GM12878 (cell line): Measurements from ENCODE around the gene STMP1. TPM values are rescaled to one million over a fixed set of nuclear protein-coding genes. Genes with fewer than 3 reads are reported as not detected.

ENCODE experiments used
- ATAC-seq: fragments of 200-7000 bp; cut with Tn5 transposase; 3 replicates; pipeline ENCODE4 v1.9.1; 2020; ENCODE audit warnings: mild to moderate bottlenecking, moderate library complexity
- BruUV-seq: library from RNA; stranded (reverse); fragments of 400-500 nt; replicated peaks from 2 replicates; lab custom pipeline; 2021; lab: Mats Ljungman, UMichigan
- CTCF ChIA-PET: fragments of 300-600 bp; sonication (Branson Sonifier 250); formaldehyde crosslinking; extraction: SDS; loops from one replicate; lab custom pipeline; 2021; ENCODE audit warnings: inconsistent platforms; lab: Yijun Ruan, JAX
- POLR2A ChIA-PET: fragments of 350-600 bp; formaldehyde crosslinking; extraction: SDS; loops from one replicate; lab custom pipeline; 2021; ENCODE audit warnings: inconsistent platforms; lab: Charles Lee
- RAD21 ChIA-PET: fragments of 300-600 bp; sonication (Branson Sonifier 250); formaldehyde crosslinking; loops from one replicate; lab custom pipeline; 2023; ENCODE audit warnings: antibody characterized with exemption; ENCODE audit not compliant: unreplicated experiment; lab: Charles Lee
- SMC1A ChIA-PET: fragments of 300-600 bp; sonication (Branson Sonifier 250); formaldehyde crosslinking; loops from one replicate; lab custom pipeline; 2023; ENCODE audit not compliant: unreplicated experiment, uncharacterized antibody; lab: Charles Lee
- DNase-seq: peaks from one replicate; pipeline ENCODE4 v3.0.0-alpha.2; 2011; ENCODE audit warnings: low read depth, low spot score
- FAIRE-seq: peaks from 3 replicates; lab custom pipeline; 2011; peaks lifted over from hg19 to GRCh38; lab: Jason Lieb, UNC
- H2AFZ ChIP-seq: 2 replicates; pipeline ENCODE4 v1.6.0; 2011; ENCODE audit warnings: low read depth, low read length, control low read depth; ENCODE audit not compliant: control insufficient read depth
- H3K27ac ChIP-seq: 2 replicates; pipeline ENCODE4 v1.5.1; 2011; ENCODE audit warnings: control low read depth; ENCODE audit not compliant: control insufficient read depth, insufficient read depth
- H3K27me3 ChIP-seq, 2 experiments: replicated peaks in 1 of 2; 2 replicates each; pipeline versions ENCODE4 v1.6.0 to v1.6.1; 2011; ENCODE audit warnings: low read length in 1 of 2; ENCODE audit not compliant: control insufficient read depth in 2 of 2, insufficient read depth in 2 of 2
- H3K36me3 ChIP-seq, 2 experiments: 2 replicates each; pipeline ENCODE4 v1.5.1; 2011; ENCODE audit warnings: low read length in 1 of 2; ENCODE audit not compliant: control insufficient read depth in 2 of 2, insufficient read depth in 2 of 2
- H3K4me1 ChIP-seq: 2 replicates; pipeline ENCODE4 v1.6.1; 2011; ENCODE audit warnings: mild to moderate bottlenecking, low read length, moderate library complexity, mixed read lengths; ENCODE audit not compliant: control insufficient read depth, insufficient read depth
- H3K4me2 ChIP-seq: 2 replicates; pipeline ENCODE4 v1.6.0; 2011; ENCODE audit warnings: control low read depth; ENCODE audit not compliant: control insufficient read depth, insufficient read depth
- H3K4me3 ChIP-seq: fragments of 200-600 bp; sonication (generic); 2 replicates; pipeline ENCODE4 v1.5.1; 2016
- H3K79me2 ChIP-seq: 2 replicates; pipeline ENCODE4 v1.6.0; 2011; ENCODE audit warnings: low read length; ENCODE audit not compliant: control insufficient read depth, insufficient read depth
- H3K9ac ChIP-seq: 2 replicates; pipeline ENCODE4 v1.8.0; 2011; ENCODE audit warnings: low read length, control low read depth, mixed read lengths; ENCODE audit not compliant: control insufficient read depth, insufficient read depth
- H3K9me3 ChIP-seq: replicated peaks from 3 replicates; pipeline ENCODE4 v1.5.1; 2011; ENCODE audit warnings: mild to moderate bottlenecking, low read length; ENCODE audit not compliant: control insufficient read depth, insufficient read depth
- H4K20me1 ChIP-seq: 2 replicates; pipeline ENCODE4 v1.6.0; 2011; ENCODE audit not compliant: control insufficient read depth, insufficient read depth
- BACH1 ChIP-seq: fragments of 450-650 bp; IDR thresholded peaks from 2 replicates; pipeline ENCODE4 v1.6.1; 2017; ENCODE audit warnings: mild to moderate bottlenecking, borderline replicate concordance
- BHLHE40 ChIP-seq, 2 experiments: fragments of 450-650 bp in 1 of 2; IDR thresholded peaks; 2 replicates each; pipeline ENCODE4 v1.6.1; 2011 to 2017; ENCODE audit warnings: low read depth in 2 of 2, borderline replicate concordance in 1 of 2, improper control_type of control experiment in 1 of 2, low read length in 1 of 2, mild to moderate bottlenecking in 1 of 2
- CBX3 ChIP-seq: fragments of 200-600 bp; sonication (generic); IDR thresholded peaks from 2 replicates; pipeline ENCODE4 v1.6.1; 2016; ENCODE audit warnings: low read depth, borderline replicate concordance
- ETV6 ChIP-seq, 2 experiments: fragments of 450-650 bp in 1 of 2; IDR thresholded peaks in 1 of 2; conservative IDR thresholded peaks in 1 of 2; 2 replicates each; pipeline ENCODE4 v1.6.1; 2014; ENCODE audit warnings: antibody characterized with exemption in 1 of 2, borderline replicate concordance in 1 of 2, low read depth in 1 of 2, mild to moderate bottlenecking in 1 of 2, moderate library complexity in 1 of 2
- HDGF ChIP-seq: fragments of 450-650 bp; IDR thresholded peaks from 2 replicates; pipeline ENCODE4 v1.6.1; 2016; ENCODE audit warnings: antibody characterized with exemption
- IKZF1 ChIP-seq: fragments of 450-650 bp; conservative IDR thresholded peaks from 2 replicates; pipeline ENCODE4 v1.6.1; 2017; ENCODE audit warnings: antibody characterized with exemption, mild to moderate bottlenecking
- IKZF2 ChIP-seq, 2 experiments: fragments of 450-650 bp; IDR thresholded peaks; 2 replicates each; pipeline ENCODE4 v1.6.1; 2017; ENCODE audit warnings: mild to moderate bottlenecking in 2 of 2, moderate library complexity in 2 of 2
- NFXL1 ChIP-seq: fragments of 450-650 bp; IDR thresholded peaks from 2 replicates; pipeline ENCODE4 v1.6.1; 2017; ENCODE audit warnings: antibody characterized with exemption, mild to moderate bottlenecking, borderline replicate concordance
- NR2F1 ChIP-seq: fragments of 450-650 bp; conservative IDR thresholded peaks from 2 replicates; pipeline ENCODE4 v1.6.1; 2017; ENCODE audit warnings: mild to moderate bottlenecking
- SIX5 ChIP-seq: IDR thresholded peaks from 2 replicates; pipeline ENCODE4 v1.6.1; 2011; ENCODE audit warnings: mild to moderate bottlenecking, low read depth, low read length, moderate library complexity; ENCODE audit not compliant: severe bottlenecking
- SPI1 ChIP-seq: IDR thresholded peaks from 2 replicates; pipeline ENCODE4 v1.6.1; 2011; ENCODE audit warnings: low read depth, mild to moderate bottlenecking, low read length, moderate library complexity, borderline replicate concordance; ENCODE audit not compliant: insufficient read depth
- SUPT20H ChIP-seq: IDR thresholded peaks from 2 replicates; pipeline ENCODE4 v1.6.1; 2011; ENCODE audit warnings: low read depth, mild to moderate bottlenecking, low read length, moderate library complexity, borderline replicate concordance; ENCODE audit not compliant: control insufficient read depth
- ZNF274 ChIP-seq: IDR thresholded peaks from one replicate; pipeline ENCODE4 v1.8.0; 2011; ENCODE audit not compliant: insufficient read length, insufficient read depth
- WGBS: methylation state at CpG from one replicate; pipeline ENCODE4 v1.1.6; 2016; ENCODE audit warnings: low lambda C conversion rate; ENCODE audit not compliant: insufficient replicate concordance, insufficient coverage; ENCODE audit errors: missing lambda C conversion rate; 5-methylcytosine and 5-hydroxymethylcytosine counted together
- in situ Hi-C: fragments of 300-500 bp; cut with MboI; formaldehyde crosslinking; loops from 9 replicates; pipeline ENCODE4 v1.14.3; 2018; ENCODE audit warnings: mixed read lengths
- intact Hi-C: fragments of 100-400 bp; cut with micrococcal nuclease; formaldehyde crosslinking; loops from one replicate; pipeline ENCODE4 v1.14.2; 2022; ENCODE audit not compliant: unreplicated experiment
- polyA plus RNA-seq, 11 experiments: library from polyadenylated mRNA; depleted of rRNA in 4 of 11; unstranded in 6 of 11; stranded (reverse) in 5 of 11; fragments of >200 nt; fragmentation: Nextera tagmentation in 4 of 11; fragmentation: Illumina TruSeq in 1 of 11; extraction: Ambion mirVana in 4 of 11; extraction: Trizol in 1 of 11; gene quantifications; 1 replicate in 1 of 11; 2 replicates in 10 of 11; pipeline versions ENCODE4 v1.2.1 to v1.2.3, GENCODE V29; 2011 to 2016; ENCODE audit warnings: inconsistent platforms in 2 of 11, missing spikeins in 2 of 11, low read depth in 1 of 11
- total RNA-seq, 4 experiments: library from RNA; depleted of rRNA in 3 of 4; stranded (reverse); fragments of >200 nt in 3 of 4; fragmentation: Illumina TruSeq in 1 of 4; extraction: Trizol in 1 of 4; gene quantifications; 2 replicates each; pipeline versions ENCODE4 v1.2.1 to v1.2.3, GENCODE V29; 2013 to 2021
- TF ChIP-seq, protein P1 (sequence below): IDR thresholded peaks from 2 replicates; pipeline ENCODE4 v1.6.1; 2011; ENCODE audit warnings: mild to moderate bottlenecking, low read depth, low read length, moderate library complexity; ENCODE audit not compliant: insufficient replicate concordance
- TF ChIP-seq, protein P2 (sequence below): IDR thresholded peaks from 2 replicates; pipeline ENCODE4 v1.6.1; 2011; ENCODE audit warnings: low read depth, low read length, improper control_type of control experiment, borderline replicate concordance
- TF ChIP-seq, protein P3 (sequence below): fragments of 450-650 bp; IDR thresholded peaks from 2 replicates; pipeline ENCODE4 v1.6.1; 2017; ENCODE audit warnings: antibody characterized with exemption, mild to moderate bottlenecking, moderate library complexity

The STMP1 gene
- total and polyA plus RNA-seq, 10 of the 15 experiments (the other 5 are each of a cell fraction or from before 2014, with no cell fraction given) = 8.0 to 79.9 (median 24.7) TPM

DNA sequence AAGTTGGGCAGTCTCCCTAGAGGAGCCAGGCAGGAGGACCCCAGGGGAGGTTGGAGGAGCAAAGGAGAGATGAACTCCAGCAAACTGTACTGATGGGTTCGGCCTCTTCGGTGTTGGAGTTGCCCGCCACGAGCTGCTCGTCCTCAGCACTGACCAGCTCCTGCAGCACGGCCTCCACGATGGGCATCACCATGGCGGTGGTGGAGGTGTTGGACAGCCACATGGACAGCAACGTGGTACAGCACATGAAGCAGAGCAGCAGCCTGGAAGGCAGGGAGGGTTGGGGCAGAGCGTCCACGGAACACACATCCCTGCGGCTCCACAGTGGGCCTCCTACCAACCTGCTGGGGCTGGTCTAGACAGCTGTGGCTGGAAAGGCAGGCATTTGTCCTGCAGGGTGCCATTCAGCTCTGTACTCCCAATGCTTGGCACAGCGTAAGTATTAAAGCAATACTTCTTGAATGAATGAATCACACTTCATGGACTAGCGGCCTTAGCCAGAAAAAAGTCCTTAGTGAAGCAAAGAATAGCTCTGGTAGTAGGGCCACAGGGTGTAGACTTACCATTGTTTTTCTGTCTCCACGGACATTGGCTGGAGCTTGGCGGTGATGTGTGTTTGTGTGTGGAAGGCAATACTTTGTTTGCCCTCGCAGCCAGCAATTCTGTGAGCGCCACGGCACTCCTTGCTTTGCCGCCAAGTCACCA is 43.9 kb downstream of the STMP1 start:
- FAIRE-seq = no peak
- Histone ChIP-seq H3K79me2 (no peaks in the 10 kb centered on the region), H3K4me1 (no peaks in the 10 kb centered on the region), H3K27ac (no peak overlapping the region), H3K36me3 (no peaks in the 10 kb centered on the region), H2AFZ (no peak overlapping the region), H3K9ac (no peak overlapping the region), H3K4me2 (no peak overlapping the region), H3K9me3 (no peaks in the 10 kb centered on the region), H3K4me3 (no peak overlapping the region), H3K27me3 (no peaks in the 10 kb centered on the region), H4K20me1 (no peaks in the 10 kb centered on the region)
- ATAC-seq = no peak
- intact Hi-C loops = no loop called here
- POLR2A ChIA-PET = no interaction called here
- 66% methylated on average over 20 of the region's 20 CpGs for WGBS
- no peak for DNase-seq
- CTCF ChIA-PET = interaction anchor here (1.1 kb wide), 1 partner anchor 409 kb away, joined by 3 read pairs; no protein-coding TSS in a partner anchor
- SMC1A ChIA-PET = no interaction called here
- in situ Hi-C loops = no loop called here
- no peak for TF ChIP-seq IKZF2 (IDR thresholded peaks at IDR 0.05)
- no peak for TF ChIP-seq CBX3
- TF ChIP-seq ZNF274 = no peak
- no peak for TF ChIP-seq BHLHE40 (IDR thresholded peaks at IDR 0.05; ENCODE audit: borderline replicate concordance in 1 of 2, low read depth in 2 of 2, low read length in 1 of 2)
- no peak for TF ChIP-seq SUPT20H
- TF ChIP-seq NR2F1 = no peak
- TF ChIP-seq BACH1 = no peak
- TF ChIP-seq HDGF = no peak
- TF ChIP-seq ETV6 (conservative IDR thresholded peaks at IDR 0.05 in 1 of 2, IDR thresholded peaks at IDR 0.05 in 1 of 2; ENCODE audit: borderline replicate concordance in 1 of 2, low read depth in 1 of 2) = no peak
- TF ChIP-seq, protein P1, sequence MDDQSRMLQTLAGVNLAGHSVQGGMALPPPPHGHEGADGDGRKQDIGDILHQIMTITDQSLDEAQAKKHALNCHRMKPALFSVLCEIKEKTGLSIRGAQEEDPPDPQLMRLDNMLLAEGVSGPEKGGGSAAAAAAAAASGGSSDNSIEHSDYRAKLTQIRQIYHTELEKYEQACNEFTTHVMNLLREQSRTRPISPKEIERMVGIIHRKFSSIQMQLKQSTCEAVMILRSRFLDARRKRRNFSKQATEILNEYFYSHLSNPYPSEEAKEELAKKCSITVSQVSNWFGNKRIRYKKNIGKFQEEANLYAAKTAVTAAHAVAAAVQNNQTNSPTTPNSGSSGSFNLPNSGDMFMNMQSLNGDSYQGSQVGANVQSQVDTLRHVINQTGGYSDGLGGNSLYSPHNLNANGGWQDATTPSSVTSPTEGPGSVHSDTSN = no peak
- no peak for TF ChIP-seq SPI1
- TF ChIP-seq NFXL1 = no peak
- TF ChIP-seq, protein P2, sequence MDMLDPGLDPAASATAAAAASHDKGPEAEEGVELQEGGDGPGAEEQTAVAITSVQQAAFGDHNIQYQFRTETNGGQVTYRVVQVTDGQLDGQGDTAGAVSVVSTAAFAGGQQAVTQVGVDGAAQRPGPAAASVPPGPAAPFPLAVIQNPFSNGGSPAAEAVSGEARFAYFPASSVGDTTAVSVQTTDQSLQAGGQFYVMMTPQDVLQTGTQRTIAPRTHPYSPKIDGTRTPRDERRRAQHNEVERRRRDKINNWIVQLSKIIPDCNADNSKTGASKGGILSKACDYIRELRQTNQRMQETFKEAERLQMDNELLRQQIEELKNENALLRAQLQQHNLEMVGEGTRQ = no peak
- TF ChIP-seq IKZF1 = no peak
- TF ChIP-seq, protein P3, sequence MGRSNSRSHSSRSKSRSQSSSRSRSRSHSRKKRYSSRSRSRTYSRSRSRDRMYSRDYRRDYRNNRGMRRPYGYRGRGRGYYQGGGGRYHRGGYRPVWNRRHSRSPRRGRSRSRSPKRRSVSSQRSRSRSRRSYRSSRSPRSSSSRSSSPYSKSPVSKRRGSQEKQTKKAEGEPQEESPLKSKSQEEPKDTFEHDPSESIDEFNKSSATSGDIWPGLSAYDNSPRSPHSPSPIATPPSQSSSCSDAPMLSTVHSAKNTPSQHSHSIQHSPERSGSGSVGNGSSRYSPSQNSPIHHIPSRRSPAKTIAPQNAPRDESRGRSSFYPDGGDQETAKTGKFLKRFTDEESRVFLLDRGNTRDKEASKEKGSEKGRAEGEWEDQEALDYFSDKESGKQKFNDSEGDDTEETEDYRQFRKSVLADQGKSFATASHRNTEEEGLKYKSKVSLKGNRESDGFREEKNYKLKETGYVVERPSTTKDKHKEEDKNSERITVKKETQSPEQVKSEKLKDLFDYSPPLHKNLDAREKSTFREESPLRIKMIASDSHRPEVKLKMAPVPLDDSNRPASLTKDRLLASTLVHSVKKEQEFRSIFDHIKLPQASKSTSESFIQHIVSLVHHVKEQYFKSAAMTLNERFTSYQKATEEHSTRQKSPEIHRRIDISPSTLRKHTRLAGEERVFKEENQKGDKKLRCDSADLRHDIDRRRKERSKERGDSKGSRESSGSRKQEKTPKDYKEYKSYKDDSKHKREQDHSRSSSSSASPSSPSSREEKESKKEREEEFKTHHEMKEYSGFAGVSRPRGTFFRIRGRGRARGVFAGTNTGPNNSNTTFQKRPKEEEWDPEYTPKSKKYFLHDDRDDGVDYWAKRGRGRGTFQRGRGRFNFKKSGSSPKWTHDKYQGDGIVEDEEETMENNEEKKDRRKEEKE = no peak
- no peak for TF ChIP-seq SIX5
- BruUV-seq = no TSS peak
- RAD21 ChIA-PET = no interaction called here
